GM10266 (cell line): ENCODE data around the gene MT1E.
"Not testable (repeated sequence)": the region's sequence is repeated elsewhere in the genome, so short reads cannot be mapped to it uniquely, and the experiment has no call there.

Source experiments
- DNase-seq: peaks from one replicate; pipeline ENCODE4 v3.0.0; 2012; ENCODE audit errors: extremely low spot score
- TF ChIP-seq, protein P1 (sequence below): IDR thresholded peaks from 2 replicates; pipeline ENCODE4 v1.5.1; 2012; ENCODE audit warnings: mild to moderate bottlenecking, low read depth; ENCODE audit not compliant: control insufficient read depth, insufficient read depth; ENCODE audit errors: missing control alignments

MT1E gene

DNA sequence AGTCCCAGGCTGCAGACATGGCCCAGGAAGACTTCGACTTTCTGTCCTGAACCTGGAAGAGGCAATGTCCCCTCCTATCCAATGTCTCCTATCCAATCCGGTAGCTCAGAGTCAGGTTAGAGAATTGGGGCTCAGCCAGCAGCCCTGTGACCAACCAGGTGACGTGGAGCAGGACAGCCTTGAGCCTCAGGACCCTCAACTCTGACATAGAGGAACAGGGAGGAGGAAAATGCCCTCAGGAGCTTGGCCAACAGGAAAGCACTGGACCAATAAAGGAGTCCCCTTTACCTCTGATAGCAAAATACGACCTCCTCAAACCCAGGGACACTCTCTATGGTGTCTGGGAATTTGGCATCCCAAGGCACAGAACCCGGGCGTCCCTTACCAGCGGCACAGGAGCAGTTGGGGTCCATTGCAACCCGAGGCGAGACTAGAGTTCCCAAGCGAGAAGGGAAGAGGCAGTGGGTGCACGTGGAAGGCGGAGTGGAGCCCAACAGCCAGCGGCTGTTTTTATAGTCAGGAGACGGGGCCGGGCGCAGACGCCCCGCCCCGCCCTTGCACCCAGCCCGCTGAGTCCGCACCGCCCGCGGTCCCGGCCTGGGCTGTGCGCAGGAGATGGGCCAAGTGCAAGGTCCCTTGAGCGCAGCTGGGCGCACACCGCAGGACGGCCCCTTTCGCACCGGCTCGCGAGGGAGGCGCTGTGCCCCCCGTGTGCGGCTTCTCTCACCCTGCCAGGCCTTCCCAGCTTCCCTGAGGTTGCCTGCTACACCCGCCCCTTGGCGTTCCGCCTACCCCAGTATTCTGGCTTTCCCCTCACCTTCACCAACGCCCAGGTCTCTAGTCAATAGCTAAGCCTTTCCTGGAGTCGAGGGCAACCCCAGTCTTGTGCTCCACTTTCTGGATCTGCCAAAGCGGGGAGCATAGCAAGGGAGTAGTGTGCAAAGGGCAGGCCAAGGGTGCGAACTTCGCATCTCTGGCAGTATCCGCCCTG lies 42.3 kb downstream of the MT1E start, which contains the start of gene MT1G:
Gene MT1G (minus strand): TSS at position 485 of the 991 bp plus-strand sequence. CDS start 72 bp downstream, at position 413.
- DNase-seq = no peak
- TF ChIP-seq, protein P1, sequence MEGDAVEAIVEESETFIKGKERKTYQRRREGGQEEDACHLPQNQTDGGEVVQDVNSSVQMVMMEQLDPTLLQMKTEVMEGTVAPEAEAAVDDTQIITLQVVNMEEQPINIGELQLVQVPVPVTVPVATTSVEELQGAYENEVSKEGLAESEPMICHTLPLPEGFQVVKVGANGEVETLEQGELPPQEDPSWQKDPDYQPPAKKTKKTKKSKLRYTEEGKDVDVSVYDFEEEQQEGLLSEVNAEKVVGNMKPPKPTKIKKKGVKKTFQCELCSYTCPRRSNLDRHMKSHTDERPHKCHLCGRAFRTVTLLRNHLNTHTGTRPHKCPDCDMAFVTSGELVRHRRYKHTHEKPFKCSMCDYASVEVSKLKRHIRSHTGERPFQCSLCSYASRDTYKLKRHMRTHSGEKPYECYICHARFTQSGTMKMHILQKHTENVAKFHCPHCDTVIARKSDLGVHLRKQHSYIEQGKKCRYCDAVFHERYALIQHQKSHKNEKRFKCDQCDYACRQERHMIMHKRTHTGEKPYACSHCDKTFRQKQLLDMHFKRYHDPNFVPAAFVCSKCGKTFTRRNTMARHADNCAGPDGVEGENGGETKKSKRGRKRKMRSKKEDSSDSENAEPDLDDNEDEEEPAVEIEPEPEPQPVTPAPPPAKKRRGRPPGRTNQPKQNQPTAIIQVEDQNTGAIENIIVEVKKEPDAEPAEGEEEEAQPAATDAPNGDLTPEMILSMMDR = no peak

DNA sequence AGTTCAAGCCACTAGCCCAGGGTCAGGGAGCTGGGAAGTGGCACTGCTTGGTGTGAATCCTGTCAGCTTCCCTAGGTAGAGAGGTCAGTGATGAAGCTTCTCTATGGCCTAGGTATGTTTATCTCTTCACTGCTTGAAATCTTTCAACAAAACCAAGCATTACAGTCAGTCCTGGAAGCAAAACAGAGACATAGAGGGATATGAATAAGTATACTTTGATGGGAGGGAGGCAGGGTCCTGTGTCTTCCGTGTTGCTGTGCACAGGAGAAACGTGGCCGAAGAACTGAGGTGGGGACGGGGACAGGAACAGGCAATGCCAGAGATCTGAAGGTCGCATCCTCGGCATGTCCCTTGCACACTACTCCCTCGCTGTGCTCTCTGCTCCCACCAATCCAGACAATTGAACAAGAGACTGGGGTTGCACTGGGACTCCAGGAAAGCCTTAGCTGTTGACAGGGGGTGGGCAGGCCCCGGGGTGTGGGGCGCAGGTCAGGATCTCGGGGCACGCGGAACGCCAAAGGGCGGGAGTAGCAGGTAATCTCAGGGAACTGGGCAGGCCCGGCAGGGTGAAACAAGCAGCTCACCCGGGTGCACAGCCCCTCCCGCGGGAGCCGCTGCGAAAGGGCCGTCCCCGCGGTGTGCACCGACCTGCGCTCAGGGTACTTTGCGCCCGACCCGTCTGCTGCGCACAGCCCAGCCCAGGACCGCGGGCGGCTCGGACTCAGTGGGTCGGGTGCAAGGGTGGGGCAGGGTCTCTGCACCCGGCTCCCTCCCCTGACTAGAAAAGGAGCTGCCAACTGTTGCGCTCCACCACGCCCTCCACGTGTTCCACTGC lies 43.6 kb downstream of the MT1E start, which contains the start of gene MT1H:
Gene MT1H (plus strand): TSS at position 810 of the 835 bp plus-strand sequence. CDS start 71 bp downstream, outside the sequence.
- TF ChIP-seq, protein P1 = no peak
- DNase-seq = no peak

DNA sequence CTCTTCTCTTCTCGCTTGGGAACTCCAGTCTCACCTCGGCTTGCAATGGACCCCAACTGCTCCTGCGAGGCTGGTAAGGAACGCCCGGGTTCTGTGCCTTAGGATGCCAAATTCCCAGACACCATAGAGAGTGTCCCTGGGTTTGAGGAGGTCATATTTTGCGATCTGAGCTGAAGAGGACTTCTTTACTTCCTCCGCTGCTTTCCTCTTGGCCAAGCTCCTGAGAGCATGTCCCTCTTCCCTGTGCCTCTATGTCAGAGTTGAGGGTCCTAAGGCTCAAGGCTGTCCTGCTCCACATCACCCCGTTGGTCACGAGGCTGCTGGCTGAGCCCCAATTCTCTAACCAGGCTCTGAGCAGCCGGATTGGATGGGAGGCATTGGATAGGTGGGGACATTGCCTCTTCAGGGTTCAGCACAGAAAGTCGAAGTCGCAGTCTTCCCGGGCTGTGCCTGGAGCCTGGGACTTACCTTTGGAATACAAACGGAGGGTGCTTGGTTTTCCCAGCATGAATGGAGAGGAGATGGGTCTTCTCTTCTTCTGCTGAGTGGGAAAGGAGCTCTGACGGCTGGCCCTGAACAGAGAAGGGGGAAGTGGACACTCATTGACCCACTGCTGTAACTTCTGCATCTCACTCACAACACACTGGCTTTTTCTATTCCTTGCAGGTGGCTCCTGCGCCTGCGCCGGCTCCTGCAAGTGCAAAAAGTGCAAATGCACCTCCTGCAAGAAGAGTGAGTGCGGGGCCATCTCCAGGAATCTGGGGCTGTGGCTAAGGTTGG lies 44.4 kb downstream of the MT1E start:
- TF ChIP-seq, protein P1 = no peak
- no peak for DNase-seq

DNA sequence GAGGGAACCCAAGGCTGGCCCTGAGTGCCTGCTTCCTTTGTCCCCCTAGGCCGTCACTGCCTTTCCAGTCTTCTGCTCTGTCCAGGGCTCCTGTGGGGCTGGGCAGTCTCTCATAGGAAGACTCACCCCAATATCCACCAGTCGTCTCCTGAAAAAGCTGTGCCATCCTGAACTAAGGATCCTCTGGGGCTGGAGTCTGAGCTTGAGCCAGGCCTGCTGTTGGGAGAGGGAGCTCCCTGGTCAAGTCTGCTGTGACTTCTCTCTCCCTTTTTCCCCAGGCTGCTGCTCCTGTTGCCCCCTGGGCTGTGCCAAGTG lies 45.0 kb downstream of the MT1E start:
- TF ChIP-seq, protein P1 = no peak

DNA sequence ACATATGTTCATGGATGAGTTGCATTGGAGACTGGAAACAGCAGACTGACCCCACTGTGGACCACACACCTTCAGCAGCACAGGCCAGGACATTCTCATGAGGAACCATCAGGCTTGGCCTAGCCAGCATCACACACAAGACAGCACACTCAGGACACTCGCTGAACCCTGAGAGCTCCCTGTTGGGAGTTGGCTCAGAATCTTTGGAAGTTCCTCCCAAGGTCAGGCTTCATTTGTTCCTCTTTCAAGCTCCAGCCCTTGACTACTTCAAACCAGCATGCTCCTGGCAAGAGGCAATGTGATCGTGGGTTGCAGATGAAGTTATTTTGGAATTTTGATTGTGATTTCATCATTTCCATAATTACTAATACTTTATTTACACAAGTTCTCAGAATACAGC lies 46.1 kb downstream of the MT1E start:
- not testable (repeated sequence) for DNase-seq

More for the DNA sequence above, 45.0 kb downstream of the MT1E start:
- no peak for DNase-seq

DNA sequence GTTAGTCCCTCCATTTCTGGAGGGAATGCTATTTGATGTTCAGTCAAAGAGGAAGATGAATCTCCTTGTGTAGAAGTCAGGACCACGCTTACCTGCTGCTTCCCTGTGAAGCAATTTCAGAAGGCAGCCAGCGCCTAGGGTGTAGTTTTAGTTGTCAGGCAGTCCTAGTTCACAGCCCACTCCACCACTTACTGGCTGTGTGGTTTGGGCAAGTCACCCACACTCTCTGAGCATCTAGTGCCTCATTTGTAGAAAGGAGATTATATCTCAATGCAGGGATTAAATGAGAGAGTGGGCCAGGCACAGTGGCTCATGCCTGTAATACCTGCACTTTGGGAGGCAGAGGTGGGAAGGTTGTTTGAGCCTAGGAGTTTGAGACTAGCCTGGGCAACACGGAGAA lies 46.6 kb downstream of the MT1E start:
- DNase-seq = not testable (repeated sequence)

DNA sequence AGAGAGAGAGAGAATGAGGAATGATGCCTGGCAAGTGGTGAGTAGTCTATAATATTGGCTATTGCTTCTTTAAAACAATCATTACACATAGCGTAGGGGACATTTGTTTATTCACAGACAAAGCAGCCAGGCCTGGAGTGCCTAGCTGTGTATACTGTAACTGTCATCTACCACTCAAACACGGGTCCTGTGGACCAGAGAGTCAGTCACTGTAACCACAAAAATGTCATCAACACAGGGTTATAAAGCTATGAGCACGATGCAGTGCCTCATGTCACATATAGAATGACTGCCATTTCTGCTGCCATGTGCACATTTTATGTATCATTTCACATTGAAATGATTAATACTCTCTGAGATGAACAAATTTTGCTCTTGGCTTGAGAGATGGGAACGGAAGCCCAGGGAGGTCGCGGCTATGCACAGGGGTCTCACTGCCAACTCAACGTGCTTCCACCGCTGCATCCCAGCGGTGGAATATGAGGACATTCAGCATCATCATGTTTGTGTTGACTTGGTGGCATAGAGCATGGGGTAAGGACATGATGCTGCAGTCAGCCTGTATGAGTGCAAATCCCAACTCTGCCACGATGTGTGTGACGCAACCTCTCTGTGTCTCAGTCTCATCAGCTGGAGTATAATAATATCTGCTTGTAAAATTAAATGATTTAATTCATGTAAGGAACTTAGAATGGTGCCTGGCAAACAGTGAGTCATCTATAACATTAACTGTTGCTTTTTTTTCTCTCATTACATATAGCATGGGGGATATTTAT lies 47.4 kb downstream of the MT1E start:
- no peak for DNase-seq
- TF ChIP-seq, protein P1 = no peak
